Fibroblast of skin of right quadriceps (primary cell): ENCODE measurements around the gene NCCRP1.
A peak's percentile ranks its signal among the peaks of the same experiment; 100 is the strongest.

ENCODE experiments used
- DNase-seq: peaks from one replicate; pipeline ENCODE4 v3.0.0-alpha.2; 2013

NCCRP1 gene

DNA sequence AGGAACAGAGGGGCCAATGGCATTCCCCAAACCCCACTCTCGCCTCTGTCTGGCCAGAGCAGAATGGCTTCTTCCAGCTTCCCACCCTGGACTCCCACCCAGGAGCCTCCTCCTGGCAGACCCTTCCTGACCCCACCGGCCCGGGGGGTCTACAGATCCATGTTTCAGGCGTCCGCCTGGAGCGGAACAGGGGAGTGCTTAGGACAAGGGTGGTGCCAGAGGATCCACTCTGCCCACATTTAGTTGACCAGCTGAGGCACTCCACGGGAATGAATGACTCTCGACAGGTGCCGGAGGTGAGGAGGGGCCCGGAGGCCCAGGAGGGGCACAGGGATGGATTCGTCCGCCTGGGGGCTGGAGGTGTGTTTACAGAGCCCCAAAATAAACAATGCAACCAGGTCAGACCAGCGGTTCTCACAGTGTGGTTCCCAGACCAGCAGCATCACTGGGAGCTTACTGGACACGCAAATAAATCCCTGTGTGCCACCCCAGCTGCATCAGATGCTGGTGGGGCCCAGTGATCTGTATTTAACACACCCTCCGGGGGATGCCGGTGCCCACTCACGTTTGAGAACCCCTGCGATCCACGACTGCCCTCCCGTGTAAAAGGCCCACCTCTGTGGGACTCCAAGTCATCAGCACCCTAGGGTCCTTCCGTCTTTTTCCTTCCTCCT lies 15.1 kb upstream of the NCCRP1 start:
- DNase-seq, result no peak

DNA sequence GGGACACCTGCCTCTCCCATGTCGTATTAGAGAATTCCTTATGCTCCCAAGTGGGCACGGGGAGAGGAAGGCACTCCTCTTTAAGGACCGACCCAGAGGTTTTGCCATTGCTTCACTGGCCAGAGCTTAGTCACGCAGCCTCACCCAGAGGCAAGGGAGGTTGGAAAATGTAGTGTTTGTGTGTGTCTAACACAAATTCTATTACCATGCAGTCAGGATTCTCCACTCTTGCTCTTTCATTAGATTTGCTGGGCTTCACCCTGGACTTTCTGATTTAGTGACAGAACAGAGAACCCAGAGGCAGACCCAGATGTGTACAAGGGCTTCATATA lies 14.6 kb upstream of the NCCRP1 start:
- no peak for DNase-seq

DNA sequence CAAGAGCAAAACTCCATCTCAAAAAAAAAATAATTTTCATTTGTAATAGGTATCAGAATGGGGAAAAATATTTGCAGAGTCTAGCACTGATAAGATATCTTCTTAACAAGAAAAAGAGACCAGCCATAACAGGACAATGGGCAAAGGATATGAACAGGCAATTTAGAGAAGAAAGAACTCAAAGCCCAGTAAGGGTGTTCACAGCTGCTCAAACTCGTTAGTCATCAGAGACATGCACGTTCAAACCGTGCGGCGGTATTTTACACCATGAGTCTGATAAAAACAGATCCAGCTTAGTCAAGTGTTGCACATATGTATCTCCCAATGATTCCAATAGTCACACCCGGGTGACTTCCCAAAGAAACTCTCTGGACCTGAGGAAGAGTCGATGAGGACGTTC lies 13.7 kb upstream of the NCCRP1 start:
- peak; percentile 13 for DNase-seq

DNA sequence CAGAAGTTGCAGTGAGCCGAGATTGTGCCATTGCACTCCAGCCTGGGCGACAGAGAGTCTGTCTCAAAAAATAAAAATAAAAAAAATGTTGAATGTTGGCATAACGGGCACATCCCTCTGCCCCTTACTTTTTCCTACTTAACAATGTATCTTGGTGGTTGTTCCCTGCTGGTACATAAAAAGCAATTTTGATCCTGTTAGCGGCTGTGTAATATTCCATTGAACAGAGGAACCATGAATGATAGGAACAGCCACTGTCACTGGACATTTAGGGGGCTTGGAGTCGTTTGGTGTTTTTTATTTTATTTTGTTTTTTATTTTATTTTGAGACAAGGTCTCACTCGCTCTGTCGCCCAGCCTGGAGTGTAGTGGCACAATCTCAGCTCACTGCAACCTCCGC lies 10.4 kb upstream of the NCCRP1 start:
- DNase-seq, result no peak

DNA sequence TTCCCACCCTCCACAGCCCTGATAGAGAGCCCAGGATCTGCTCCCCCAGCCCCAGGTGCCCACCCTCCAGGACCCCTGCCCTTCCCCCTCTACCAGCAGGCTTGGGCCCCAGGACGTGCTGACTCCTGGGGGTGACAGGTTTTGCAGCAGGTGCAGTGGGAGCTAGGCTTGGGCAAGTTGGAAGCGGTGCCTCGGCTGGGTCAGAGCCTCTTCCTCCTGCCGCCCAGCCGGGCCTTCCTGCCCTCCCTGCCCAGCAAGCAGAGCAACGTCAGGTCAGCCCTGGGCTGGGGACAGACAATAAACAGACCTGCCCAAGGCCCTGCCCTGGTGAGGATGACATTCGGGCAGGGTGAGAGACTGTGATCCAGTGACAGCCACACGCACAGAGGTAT lies 9.2 kb upstream of the NCCRP1 start:
- no peak for DNase-seq

DNA sequence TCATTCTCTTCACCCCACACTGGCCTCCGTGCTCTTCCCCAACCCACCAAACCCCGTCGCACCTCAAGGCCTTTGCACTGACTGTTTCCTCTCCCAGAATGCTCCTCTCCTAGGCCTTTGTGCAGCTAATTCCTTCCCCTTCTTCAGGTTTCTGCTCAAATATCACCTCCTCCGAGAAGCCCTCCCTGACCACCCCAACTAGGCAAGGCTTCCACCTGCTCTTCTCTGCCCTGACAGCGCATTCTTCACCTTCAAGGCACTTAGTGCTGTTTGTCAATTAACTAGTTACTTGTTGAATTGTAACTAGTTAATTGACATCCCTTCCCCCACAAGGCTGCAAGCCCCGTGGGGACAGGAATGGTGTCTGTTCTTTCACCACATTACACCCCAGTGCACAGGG lies 7.8 kb upstream of the NCCRP1 start:
- no peak for DNase-seq

DNA sequence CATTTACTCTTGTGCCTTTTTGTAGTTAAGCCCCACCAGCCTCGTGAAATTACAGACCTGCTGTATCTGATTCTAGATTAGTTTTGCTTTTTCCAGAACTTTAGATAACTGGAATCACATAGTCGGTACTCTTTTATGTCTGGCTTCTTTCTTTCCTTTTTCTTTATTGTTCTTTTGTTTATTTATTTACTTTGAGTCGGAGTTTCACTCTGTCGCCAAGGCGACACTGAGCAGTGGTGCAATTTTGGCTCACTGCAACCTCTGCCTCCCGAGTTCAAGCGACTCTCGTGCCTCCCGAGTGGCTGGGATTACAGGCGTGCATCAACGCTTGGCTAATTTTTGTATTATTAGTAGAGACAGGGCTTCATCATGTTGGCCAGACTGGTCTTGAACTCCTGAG lies 6.0 kb upstream of the NCCRP1 start:
- DNase-seq, result no peak

DNA sequence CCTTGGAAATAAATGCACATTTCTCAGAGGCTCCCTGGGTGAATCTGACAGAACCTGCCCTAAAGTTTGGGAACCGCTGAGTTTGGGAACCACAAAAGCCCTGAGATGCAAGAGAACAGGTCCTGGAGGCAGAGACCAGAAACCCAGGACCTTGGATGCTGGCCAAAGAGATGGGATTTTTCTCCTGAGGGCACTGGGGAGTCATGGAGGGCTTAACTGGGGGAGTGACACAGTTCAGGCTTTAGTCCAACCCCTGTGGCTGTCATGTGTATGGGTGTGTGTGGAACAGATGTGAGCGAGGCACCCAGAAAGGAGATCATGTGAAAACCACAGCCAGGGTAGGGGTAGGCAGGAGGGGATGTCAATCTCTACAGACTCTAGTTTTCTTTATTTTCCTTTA lies 3.9 kb upstream of the NCCRP1 start:
- no peak for DNase-seq

DNA sequence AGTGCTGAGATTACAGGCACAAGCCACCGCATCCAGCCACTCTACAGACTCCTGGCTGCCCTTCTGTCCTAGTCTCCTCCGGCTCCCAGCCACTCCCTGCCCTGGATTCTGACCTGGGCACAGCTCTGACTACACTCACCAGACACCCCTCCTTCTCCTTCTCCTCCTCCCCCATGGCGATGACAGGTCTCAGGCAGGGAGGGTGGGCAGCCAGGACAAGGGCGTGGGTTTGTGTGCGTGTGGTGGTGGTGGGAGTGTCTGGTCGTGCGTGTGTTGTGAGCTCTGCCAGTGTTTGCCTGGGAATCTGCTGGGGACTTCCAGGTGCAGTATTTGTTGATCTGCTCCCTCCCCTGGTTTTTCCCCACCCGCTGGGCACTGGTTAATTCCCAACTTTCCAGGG lies 3.0 kb upstream of the NCCRP1 start:
- DNase-seq, result no peak

DNA sequence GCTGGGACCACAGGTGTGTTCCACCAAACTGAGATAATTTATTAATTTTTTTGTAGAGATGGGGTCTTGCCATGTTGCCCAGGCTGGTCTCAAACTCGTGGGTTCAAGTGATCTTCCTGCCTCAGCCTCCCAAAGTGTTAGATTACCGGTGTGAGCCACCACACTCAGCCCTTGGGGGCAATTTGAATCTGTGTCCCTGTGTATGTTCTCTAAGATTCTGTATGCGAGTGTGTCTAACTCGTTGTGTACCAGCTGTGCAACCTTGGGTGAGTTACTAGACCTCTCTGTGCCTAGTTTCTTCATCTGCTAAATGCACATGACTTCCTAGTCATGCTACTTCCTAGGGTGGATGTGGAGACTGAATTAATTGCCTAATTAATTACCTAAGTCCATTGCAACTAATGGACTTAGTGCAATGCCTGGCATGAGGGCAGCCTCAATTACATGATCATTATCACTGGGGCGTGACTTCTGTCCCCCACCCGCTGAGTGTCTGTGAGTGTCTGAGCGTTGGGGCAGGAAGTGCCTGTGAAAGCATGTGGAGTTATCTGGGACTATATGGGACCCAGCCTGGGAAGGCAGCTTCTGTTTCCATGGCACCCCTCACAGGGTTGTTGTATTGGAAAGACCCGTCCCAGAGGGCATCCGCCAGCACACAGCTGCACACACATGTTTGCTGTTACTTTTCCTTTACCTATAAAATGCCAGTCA lies 1.8 kb upstream of the NCCRP1 start:
- no peak for DNase-seq

DNA sequence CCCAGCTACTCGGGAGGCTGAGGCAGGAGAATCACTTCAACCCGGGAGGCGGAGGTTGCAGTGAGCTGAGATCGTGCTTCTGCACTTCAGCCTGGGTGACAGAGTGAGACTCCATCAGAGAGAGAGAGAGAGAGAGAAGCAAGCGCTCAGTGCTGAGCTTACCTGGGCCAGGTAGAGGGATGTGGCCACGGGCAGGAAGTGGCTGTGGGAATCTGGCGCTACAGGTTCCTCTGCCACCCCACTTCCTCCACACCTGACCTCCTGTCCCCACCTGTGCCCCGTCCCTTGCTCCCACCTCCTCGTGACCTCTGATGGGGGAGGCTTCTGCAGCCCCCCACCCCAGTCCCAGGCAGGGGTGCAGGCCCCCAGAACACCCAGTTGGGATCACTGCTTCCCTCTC lies 1.0 kb upstream of the NCCRP1 start:
- no peak for DNase-seq

DNA sequence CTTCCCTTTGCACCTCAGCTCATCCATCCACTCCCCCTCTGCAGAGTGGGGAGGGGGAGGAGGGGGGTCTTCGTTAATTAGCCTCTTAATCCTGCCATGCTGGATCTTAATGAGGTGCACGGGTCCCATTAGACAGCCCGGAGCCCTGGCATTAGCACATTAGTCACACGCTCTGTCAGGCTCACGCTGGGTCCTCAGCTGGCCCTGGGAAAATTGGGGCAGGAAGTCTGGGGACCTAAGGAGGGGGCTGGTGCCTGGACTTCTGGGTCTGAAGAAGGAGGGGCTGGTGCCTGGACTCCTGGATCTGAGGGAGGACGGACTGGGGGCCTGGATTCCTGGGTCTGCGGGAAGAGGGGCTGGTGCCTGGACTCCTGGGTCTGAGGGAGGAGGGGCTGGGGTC lies 444 bp upstream of the NCCRP1 start:
- DNase-seq, result no peak

DNA sequence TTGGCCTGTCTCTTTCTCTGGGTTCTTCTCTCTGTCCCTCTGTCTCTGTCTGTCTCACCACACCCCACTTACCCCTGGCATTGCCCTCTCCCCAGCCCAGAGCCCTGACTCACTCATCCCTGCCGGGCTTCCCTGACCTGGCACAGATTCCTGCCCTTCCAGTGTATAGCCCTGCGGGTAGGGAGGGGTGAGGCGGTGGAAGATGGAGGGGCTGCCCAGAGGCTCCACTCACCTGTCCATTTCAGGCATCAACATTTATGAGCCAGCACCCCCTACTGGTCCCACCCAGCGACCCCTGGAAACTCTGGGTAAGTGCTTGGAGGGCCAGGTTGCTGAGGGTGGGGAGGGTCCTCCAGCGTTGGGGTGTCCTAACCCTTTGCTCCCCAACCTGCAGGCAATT lies 1.0 kb downstream of the NCCRP1 start:
- DNase-seq, result no peak

DNA sequence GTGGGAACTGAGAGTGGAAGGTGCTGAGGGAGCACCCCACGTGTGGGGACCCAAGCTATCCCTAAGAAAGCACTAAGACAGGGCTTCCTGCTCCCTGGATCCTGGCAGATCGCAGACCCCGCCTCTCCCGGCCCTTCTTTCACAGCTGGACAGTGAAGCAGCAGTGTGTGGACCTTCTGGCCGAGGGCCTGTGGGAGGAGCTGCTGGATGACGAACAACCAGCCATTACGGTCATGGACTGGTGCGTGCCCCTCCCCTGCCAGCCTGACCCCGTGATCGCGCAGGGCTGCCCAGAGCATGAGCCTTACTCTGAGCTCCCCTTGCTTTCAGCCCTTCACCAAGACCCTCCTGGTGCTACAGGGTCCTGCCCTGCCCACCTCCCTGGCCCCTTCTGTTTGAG lies 2.3 kb downstream of the NCCRP1 start:
- no peak for DNase-seq

DNA sequence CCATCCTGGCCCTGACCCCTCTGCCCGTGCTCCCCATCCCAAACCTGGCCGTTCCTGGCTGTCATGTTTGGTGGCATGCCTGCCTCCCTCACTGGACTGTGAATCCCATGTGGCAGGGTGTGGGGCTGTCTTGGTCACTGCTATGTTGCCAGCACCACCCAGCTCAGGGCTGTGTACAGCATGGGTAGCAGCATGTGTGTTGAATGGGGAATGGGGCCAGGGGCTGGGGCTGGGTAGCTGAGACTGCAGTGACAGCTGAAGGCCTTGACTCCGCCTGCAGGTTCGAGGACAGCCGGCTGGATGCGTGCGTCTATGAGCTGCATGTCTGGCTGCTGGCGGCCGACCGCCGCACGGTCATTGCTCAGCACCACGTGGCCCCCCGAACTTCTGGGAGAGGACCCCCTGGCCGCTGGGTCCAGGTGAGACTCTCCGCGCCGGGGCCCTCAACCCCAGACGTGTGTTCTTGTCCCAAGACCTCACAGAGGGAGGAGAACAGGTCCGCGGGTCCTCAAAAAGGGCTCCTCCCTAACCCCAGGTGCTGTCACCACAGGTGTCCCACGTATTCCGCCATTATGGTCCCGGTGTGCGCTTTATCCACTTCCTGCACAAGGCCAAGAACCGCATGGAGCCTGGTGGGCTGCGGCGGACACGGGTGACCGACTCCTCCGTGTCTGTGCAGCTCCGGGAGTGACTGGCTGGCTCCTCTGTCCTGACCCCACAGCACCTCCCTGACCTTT lies 3.5 kb downstream of the NCCRP1 start:
- no peak for DNase-seq

DNA sequence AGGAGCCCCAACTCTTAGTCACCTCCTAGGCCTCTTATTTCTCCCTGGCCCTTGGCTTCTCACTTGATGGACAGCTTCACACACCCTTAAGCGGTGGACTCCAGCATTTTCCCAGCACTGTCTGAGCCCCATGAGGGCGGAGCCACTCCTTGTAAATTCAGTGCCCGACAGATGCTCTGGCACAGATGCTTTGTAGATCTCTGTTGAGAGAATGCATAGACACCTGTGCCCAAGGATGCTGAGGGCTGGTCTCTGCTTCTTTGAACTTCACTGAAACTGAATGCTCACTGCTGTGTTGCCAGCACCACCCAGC lies 4.0 kb downstream of the NCCRP1 start:
- no peak for DNase-seq

DNA sequence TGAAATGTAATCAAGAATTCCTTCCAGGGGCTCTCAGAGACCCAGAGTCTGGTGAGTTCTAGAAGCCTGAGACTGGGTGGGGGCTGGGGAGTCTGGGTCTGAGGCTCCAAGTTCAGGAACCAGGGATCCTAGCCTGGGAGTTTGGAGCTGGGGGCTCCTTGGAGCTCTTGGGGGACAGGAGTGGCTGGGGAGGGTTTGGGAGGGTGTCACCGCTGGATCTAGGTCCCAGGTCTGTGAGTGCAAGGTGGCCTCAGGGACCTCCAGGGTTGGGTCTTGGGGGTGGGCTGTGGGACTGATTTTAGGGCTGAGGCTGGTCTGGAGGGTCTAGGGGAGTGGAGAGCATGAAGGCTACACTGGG lies 6.2 kb downstream of the NCCRP1 start:
- DNase-seq, result no peak

DNA sequence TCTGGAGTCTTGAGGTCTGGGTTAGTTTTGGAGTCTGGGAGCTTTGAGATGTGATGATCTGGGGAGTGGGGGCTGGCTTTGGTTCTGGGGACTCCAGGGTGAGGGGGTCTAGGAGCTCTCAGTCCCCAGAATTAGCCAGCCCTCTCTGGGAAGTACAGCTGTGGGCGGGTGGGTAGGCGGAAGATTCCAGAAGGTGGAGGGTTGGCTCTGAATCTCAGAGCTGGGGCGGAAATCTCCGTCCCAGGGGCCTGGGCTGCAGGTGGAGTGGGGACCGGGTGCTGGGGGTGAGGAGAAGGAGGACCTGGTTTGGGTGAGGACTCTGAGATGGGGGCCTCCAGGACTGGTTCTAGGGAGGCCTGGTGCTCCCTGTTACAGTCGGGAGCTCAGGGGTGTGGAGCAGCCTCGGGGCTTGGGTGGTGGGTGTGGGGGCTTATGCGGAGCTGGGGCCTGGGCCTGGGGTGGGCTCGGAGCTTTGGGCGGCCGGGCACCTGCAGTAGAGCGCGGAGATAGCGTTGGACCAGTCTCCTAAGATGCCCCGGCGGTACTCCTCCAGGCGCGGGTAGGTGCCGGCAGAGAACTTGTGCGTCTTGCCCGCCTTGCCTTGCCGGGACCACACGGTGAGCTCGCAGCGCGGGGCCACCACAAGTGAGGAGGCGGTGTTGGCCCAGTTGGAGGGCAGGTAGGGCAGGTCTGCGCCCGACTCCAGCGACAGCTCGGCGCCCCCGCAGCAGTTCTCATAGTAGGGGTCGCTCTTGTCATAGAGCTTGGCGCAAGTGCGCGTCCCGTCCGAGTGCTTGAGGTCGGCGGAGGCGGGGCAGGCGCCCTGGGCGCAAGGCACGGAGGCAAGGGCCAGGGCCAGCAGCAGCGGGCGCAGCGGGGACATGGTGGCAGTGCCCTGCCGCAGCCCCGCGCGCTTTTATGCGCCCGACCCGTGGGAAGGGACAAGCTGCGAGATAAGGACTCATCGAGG lies 6.9 kb downstream of the NCCRP1 start, which contains the start of gene SYCN:
Gene SYCN, minus strand, starts transcription at position 892 of the 970 bp plus-strand sequence. Its CDS starts 9 bp downstream, at position 883.
- DNase-seq, result no peak

DNA sequence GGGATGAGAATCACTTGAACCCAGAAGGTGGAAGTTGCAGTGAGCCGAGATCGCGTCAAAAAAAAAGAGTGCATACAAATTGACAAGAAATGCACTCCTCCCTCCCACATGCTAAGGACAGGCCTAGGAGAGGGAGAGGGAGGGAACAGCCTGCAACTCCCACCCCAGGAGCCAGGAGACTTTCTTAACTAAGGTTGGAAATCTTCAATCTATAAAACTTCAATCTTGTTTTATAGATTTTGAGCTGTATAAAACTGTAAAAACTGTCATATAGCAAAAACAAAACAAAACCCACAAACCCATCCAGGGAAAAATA lies 8.6 kb downstream of the NCCRP1 start:
- DNase-seq, result no peak

DNA sequence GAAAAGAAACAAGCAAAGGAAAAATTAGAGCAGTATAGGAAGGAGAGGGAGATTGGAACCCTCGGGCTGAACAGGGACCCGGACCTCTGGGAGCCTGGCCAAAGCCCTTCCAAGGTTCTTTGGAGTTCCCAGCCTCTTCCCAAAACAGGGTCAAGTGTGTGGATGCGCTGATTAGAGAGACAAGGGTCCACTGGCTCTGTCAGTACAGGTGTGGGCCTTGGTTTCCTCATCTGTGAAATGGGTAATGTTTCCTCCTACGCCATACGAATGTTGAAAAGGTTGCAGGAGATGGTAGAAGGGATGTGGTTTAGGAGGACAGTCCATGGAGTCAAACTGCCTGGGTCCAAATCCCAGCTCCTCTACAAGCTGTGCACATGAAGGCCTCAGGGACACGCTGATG lies 9.4 kb downstream of the NCCRP1 start:
- no peak for DNase-seq

DNA sequence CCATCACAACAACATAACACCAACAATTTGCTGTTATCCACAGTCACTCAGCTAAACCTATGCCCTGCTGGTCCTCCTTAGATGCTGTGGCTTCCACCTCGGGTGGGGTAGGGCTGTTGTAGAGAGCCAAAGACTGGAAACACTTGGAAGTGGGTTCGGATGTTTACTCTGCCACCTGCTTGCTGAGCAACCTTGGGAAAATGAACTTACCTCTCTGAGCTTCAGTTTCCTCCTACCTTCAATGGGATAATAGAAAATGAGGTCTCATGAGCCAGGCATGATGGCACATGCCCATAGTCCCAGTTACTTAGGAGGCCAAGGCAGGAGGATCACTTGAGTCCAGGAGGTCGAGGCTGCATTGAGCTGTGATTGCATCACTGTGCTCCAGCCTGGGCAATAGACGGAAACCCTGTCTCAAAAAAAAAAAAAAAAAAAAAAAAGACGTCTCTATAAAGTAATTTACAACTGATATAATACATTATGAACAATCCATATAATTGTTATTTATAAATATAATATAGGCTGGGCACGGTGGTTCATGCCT lies 10.6 kb downstream of the NCCRP1 start:
- no peak for DNase-seq

DNA sequence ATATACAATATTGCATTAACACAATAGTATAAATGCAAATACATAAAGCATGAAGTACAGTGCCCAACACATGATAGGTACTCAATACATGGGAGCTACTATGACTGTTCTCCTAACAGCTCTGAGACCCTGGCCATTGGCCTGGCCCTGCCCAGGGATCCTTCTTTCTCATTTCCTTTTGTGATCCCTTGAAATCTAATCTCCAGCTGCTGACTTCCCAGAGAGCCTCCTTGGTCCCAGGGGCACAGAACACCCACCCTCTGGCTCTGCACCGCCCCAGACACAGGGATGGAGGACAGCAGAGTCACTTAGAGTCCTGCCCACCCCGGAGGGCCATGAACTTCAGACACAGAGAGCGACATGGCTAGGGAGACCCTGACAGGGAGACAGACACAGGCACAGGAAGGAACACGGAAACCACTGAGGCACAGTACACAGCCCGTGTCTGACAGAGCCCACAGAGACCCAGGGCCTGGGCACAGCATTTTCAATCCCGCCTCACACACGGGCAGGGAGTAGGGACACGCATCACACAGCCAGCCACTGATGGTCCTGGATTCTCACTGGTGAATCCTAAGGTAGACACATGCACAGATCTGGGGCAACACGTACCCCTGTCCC lies 11.5 kb downstream of the NCCRP1 start:
- DNase-seq, result no peak

DNA sequence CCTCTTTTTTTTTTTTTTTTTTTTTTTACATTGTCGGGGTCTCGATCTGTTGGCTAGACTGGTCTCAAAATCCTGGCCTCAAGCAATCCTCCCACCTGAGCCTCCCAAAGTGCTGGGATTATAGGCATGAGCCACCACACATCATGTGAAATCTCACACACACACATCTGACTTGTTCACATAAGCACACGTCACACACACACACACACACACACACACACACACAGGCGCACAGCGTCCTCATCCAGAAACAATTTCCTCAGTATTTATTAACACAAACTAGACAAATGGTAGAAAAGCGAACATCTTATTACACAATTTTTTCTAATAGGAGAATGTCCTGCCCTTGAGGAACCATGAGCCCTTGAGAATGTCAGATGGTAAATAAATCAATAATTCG lies 12.4 kb downstream of the NCCRP1 start:
- no peak for DNase-seq
